ENCODE measurements around the gene JAKMIP1.
"Not testable (repeated sequence)": the region's sequence is repeated elsewhere in the genome, so short reads cannot be mapped to it uniquely, and the experiment has no call there.

JAKMIP1 gene

DNA sequence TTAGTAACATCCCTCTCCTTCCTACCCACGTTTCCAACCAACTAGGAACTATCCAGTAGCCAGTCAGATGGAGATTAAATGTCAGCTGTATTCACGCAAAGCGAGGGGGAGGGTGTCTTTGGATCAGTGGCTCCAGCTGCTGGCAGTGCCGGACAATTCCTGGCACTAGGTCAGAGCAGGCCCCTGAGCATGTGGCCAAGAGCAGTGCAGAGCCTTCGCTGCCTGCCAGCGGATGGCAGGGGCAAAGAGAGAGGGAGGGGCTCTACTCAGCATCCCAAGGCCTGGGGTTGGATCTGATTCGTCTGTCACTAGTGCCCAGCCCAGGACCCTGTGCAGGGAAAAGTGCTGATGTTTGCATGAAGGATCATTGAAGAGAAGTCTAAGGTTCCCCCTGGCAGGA lies 28.7 kb upstream of the JAKMIP1 start:
- no peak for DNase-seq (ENCODE audit: low read depth)

DNA sequence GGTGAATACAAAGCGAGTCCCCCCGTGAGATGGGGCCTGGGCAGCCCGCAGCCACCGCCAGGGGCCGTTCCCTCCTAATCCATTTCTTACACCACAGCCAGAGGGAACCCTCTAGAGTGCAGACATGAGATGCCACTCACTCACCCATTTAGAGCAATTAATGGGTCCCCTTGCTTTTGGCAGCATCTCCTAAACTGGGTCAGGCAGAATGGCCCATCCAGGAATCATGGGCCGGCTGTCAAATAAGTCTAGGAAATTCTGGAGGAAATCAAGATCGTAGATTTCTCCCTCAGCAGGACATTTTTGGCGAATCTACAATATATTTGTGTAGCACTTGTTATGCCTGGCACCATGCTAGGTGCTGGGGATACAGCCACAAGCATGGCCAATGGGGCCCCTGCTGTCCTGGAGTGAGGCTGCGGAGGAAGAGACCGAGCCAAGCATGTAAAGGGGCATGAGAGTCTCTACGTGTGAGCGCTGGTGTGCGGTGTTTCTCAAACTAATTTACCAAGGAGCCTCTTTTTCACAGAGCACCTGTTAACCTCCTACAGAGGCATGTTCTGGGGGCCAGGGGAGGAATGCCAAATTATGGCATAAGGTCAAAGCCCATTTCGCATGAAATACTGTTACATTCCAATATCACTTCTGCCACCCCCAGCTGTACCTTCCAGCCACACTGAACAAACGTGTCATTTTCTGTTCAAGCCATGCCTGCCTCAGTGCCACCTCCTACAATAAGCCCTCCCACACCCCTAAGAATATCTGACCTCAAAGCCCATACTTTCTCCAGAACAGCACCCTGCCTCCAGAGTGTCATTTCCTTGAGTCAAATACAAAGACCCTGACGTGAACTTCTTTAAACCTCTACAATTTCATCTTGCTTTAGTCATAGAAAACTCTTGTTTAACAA lies 28.1 kb upstream of the JAKMIP1 start:
- DNase-seq (ENCODE audit: low read depth) = no peak

DNA sequence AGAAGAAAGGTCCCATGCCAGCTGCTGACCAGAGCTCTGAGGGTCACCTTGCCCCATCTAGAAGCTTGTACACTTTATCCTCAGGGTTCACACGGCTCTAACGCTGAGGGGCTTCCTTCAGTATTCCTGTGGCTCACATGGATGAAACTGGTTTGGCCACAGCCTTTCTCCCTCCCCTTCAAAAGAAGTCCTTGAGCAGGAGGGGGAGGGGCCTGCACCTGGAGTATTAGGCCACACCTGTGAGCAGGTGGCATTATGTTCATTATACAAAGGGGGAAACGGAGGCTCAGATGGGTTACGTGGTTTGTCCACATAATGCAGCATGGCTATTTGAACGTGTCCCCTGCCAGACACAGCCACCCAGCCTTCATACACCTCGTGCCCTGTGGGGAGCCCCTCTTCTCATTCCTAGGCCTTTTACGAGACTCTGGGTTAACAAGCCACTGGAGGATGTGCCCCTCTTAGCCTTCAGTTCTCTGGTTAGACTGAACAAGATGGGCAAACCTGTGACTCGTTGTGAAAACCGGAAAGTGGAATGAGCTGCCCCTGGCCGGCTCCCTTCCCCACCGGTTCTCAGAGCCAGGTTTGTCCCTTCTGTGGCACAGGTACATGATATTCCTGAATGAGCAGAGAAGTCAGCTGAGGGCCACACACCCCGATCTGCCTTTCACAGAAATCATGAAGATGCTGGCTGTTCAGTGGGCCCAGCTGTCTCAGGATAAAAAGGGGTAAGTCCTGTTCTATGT lies 27.2 kb upstream of the JAKMIP1 start:
- no peak for DNase-seq (ENCODE audit: low read depth)

DNA sequence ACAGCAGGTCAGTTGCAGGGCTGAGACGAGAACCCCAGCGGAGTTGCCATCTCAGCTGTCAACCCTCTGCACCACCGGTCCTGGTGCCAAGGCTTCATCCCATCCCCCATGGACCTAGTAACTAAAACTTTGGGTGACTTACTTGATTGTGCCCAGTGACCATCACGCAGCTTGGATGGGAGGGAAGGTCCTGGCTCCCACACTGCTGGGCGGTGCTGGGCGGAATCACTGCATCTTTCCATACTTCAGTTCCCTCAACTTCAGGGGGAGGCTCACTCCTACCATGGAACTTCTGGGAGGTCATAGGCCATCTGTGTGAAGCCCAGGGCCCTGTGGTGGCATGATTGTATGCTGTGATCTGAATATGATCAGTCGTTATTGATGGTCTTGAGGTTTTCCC lies 26.2 kb upstream of the JAKMIP1 start:
- DNase-seq (ENCODE audit: low read depth) = no peak

DNA sequence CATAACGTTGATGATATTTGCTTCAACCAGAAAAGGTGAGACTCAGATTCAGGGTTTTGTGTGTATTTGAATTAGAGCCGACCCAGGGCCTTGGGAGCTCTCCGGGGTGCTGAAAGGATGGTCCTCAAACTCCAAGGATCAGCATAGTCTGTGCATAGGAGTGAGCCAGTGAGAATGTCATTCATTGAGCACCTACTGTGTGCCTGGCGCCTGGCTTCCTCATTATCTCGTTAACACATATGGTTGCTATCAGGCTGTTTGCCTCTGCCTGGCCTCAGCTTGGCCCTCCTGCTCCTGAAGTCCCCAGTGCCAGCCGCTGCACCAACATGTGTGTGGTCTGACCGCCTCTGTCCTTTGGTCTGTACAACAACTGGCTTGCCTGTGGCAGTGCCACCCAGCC lies 25.1 kb upstream of the JAKMIP1 start:
- DNase-seq (ENCODE audit: low read depth) = no peak

DNA sequence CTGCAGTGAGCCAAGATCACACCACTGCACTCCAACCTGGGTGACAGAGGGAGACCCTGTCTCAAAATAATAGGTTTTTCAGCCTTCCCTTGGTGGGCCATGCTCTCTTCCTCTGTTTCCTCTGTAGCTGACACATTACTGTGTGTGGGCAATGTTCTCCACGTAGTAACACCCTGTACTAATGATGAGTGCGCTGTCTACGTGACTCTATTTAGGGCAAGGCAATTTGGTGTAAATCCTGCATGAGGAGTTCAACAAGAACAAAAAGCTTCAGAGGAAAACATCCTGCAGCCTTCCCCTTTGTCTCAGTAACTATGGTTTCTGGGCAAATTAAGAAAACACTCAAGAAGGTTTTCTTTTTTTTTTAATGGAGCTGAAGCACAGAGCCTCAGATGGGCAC lies 24.4 kb upstream of the JAKMIP1 start:
- no peak for DNase-seq (ENCODE audit: low read depth)

DNA sequence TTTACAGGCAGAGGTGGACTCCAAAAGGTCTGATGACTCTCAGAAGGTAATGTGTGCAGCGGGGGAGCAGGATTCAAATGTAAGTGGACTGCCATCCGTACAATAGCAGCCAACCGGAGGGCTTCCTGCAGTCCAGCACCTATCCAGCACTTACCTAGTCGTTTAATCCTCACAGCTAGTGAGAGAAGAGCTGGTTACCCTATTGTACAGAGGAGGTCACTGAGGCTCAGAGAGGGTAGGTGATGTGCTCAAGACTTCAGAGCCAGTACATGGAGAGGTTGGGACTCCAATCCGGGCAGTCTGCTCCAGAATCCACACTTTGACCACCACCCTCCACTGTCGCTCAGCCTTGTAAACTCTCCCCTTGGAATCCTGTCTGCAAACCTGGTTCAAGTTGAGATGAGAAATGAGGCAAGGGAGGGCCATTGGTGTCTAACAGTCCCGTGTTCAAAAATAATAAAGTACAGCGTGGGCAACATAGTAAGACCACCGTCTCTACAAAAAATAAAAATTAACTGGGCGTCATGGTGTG lies 22.5 kb upstream of the JAKMIP1 start:
- DNase-seq (ENCODE audit: low read depth) = no peak

DNA sequence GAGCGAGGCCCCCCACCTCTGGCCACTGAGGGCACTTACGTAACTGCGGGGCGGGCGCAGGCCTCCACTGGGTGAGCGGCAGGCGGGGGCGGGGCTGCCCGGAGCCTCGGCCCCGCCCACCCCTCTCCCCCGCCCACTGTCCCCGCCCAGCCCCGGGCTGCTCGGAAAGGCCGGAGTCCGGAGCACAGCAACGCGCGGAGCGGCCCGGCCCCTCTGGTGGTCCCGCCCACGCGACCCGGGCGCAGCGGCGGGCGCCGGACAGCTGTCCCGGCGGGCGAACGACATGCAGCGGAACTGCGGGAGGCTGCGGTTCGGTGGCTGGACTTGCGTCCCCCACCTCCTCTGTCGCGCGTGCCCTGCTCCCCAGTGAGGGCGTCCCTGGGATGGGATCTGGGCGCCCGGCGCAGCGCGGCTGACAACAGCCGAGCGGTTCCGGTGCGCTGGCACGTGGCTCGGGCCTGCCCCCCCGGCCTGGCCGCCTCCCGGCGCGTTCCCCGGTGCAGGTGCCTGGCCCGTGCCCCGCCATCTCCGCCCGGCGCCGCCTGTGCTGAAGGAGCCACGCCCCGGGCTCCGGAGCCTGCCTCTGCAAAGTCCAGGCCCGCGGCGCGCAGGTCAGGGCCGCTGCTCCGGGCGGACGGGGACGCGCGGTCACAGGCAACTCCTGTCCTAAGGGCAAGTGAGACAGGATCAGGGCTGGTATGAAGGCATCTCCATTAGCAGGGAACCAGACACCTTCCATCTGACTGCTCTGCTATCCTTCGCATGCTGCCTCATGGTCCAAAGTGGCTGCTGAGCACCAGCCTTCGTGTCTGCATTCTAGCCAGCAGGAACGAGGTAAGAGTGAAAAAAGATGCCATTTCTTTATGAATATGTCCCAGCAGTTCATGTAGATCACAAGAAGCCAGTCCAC lies 21.8 kb upstream of the JAKMIP1 start:
- DNase-seq (ENCODE audit: low read depth) = no peak

DNA sequence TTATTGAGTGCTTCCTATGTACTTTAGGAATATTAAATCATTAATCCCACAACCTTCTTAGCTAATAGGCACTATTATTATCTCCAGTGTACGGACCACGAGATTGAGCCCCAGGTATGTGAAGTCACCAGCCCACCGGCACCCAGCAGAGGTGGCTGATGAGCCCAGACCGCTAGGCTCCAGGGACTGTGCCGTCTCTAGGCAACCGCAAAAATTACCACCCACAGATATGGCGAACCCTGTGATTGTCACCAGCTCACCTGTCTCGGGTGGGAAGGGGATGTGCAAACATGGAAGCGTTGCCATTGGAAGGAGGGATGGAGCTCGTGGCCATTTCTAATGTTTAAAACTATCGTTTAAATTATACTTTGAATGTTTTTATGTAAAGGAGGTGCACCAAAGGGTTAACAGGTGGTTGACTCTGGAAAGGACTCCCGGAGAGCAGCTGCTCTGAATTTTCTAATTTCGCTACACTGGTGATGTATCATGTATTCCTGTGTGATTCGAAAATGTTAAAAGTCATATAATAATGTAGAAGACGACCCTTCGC lies 21.0 kb upstream of the JAKMIP1 start:
- DNase-seq (ENCODE audit: low read depth) = no peak

DNA sequence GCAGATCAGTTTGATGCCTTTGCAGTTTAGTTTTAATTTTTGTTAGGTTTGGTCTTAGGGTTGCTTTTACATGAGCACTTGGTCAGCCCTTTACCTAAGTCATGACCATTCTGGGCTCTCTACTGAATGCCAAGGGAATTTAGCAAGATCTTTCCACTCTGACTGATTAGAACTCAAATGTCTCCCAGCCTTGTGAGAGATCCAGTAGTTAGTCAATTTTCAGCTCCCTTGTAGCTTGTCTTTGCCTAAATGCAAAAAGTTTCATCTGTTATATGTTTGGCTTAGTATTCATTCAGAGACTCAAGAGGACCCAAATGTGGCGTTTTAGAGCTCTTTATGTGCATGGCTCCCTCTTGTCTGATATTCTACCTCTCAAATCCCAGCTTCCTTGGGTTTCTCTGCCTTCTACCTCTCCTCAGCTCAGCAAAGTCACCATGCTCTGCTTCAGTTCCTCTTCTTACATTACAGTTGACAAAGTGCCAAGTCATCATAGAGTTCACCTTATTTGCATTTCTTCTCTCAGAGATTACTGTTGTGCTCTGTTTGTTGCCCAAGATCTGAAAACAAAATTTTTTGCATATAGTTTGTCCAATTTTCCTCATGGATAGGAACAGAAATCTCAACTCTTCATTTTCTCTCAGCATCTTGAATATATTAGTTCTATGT lies 17.5 kb upstream of the JAKMIP1 start:
- no peak for DNase-seq (ENCODE audit: low read depth)

DNA sequence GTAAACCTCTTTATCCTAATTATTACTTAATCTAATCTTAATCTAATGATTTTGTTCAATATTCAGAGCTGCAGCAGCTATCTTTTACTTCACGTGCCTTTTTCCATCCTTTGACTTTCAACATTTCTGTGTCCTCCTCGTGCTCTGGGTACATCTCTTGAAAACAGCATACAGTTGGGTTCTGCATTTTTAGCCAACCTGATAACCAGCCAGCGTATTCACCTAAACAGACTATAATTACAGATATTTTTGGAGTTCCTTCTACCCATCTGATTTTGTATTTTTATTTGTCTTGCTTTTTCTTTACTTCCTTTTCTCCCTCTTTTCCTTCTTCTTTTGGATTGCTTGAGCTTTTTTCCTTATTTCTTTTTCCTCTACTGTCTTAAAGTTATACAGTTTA lies 16.2 kb upstream of the JAKMIP1 start:
- no peak for DNase-seq (ENCODE audit: low read depth)

DNA sequence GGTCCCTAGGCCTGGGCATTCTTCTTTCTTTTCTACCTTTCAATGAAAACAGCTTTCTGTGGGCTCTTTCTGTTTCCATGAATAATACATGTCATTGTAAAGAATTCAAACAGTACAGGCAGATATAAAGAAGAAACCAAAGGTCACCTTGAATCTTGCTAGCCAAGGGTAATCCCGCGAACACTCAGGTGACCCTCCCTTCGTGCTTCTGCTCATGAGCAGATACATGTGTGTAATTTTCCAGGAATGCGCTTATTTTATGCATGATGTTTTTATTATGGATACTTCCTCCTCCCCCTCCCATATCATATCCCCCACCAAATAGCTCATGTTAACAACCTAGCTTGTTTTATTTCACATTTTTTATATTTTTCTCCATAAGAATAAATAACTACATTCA lies 9.6 kb upstream of the JAKMIP1 start:
- no peak for DNase-seq (ENCODE audit: low read depth)

DNA sequence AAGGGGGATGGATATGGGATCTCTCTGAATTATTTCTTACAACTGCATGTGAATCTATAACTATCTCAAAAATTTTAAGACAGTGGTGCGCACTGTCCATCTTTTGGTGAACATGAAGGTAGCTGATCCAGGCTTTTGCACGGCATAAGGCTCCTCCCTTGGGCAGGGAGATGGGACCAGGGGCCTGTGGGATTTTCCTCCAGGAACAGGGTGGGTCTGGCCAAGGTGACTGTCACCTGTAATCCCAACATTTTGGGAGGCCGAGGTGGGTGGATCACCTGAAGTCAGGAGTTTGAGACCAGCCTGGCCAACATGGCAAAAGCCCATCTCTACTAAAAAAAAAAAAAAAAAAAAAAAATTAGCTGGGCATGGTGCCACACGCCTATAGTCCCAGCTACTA lies 8.9 kb upstream of the JAKMIP1 start:
- DNase-seq (ENCODE audit: low read depth) = not testable (repeated sequence)

DNA sequence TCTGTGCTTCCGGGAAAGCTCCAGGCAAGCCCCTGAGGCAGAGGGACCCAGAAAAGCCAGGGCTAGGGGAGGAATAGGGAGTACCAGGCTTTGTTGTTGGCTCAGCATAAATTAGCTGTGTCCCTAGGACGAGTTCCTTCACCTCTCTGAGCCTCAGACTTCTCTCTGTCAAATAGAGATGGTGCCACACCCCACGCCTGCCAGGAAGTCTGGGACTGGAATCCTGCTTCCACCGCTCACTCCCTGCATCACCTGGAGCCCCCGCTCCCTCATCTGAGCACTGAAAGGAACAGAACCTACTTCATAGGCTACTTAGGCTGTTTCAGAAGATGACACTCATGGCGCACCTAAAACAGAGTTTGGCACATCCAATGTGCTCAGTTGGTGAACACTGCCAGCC lies 8.1 kb upstream of the JAKMIP1 start:
- no peak for DNase-seq (ENCODE audit: low read depth)

DNA sequence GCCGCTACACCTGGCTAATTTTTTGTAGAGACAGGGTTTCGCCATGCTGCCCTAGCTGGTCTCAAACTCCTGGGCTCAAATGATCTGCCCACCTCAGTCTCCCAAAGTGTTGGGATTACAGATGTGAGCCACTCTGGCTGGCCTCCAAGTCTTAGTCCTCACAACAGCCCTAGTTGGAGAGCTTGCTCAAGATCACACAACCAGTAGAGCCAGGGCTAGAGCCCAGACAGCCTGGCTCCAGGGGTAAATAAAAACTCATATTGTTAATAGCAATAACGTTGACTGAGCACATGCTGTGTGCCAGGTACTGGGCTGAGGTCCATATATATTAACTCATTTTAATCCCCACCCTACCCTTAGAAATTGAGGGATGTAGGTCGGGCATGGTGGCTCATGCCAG lies 7.3 kb upstream of the JAKMIP1 start:
- no peak for DNase-seq (ENCODE audit: low read depth)

DNA sequence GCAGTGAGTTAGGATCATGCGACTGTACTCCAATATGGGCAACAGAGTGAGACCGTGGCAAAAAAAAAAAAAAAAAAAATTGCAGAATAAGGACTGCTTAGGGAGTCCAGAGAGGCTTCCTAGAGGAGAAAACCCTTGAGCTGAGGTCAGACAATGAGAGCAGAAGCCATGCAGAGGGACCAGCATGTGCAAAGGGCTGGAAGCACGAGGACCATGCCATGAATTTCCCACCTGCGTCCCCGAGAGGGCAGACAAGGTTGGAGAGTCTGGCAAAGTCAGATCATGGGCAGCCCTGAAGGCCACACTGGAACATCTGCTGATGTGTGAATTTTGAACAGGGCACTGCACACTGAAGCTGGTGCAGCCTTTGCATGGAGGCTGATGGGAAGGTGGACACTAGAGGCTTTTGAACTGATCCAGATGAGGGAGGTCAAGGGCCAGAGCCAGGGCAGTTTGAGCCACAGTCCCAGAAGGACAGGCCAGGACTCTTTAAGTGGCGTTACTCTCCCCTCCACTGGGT lies 6.5 kb upstream of the JAKMIP1 start:
- DNase-seq (ENCODE audit: low read depth) = no peak

DNA sequence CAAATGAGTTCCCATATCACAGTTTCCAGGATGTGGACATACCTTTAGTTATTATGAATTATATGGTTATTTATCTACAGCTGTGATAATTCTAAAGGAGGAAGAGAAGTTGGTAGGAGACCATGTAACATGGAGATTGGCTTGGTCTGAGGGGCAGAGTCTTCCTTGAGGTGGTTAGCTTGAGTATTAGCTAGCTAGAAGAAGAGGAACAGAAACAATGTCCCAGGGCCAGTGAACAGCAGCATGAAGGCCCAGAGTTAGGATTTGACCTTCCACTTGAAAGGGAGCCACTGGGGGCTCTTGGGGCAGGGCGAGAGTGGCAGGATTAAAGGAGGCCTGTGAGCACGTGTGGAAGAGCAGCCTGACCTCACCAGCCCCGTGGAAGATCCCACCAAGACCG lies 5.6 kb upstream of the JAKMIP1 start:
- DNase-seq (ENCODE audit: low read depth) = no peak

DNA sequence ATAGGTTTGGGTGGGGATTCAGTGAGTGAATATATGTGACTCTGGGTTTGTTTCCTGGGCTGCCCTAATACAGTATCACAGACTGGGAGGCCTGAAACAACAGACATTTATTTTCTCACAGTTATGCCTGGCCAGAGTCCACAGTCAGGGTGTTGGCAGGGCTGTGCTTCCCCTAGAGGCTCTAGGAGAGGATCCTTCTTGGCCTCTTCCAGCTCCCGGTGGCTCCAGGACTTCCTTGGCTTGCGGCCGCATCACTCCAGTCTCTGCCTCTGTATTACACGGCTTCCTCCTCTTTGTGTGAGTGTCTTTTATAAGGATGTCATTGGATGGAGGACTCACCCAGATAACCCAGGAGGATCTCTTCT lies 5.2 kb upstream of the JAKMIP1 start:
- DNase-seq (ENCODE audit: low read depth) = no peak

DNA sequence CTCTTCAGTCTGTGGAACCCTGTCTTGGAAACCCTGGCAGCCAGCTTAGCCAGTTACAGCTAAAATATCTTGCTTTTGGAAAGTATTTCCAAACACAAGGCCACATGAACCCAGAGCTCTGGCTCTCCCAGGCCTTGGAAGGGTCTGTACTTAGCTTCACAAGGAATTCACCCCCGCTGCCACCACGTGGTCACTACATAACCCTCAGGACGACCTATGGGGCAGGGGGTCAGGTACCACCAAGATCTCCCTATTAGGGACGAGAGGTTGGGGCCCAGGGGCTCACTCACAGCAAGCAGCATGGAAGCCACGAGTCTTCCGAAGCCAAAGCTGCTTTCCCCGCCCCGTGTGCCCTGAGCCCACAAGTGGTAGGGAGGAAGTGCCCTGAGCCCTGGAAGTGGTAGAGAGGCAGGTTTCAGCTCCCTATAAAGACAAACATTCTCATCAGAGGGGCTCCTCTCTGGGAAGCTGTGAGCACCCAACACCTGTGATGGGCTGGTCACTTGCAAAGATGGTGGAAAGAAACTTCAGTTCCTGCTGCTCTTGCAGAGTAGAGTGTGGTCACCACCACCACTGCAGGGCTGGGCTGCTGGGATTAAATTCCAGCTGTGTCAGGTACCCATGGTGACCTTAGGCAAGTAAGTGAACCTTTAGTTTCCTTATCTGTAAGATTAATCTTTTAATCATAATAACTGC lies 4.7 kb upstream of the JAKMIP1 start:
- DNase-seq (ENCODE audit: low read depth) = no peak

DNA sequence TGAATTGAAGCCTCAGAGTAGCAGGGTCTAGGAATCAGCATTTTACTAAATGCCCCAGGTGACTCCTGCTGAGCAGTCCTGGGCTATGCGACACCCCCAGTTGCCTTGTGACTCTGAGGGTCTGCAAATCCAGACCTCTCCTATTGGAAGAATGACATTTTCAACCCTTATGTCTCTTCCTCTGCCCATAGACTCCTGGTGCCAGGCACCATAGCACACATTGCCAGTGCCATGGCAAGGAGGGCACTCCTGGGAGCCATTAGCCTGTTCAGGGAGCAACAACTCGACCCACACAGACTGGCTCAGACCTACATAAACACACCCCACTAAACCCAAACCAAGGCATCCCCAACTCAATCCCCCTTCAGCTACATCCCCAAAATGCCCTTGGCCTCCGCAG lies 3.7 kb upstream of the JAKMIP1 start:
- DNase-seq (ENCODE audit: low read depth) = no peak

Measured in fibroblast of the conjunctiva (primary cell).